ENCODE measurements around the gene FALEC.

Gene FALEC

GRCh38 chr1:150560011-150560438 lies 44.5 kb downstream of the FALEC start:
- H3K4me3 ChIP-seq (ENCODE audit: low read depth, low read length) = no peak overlapping the region
- TF ChIP-seq, protein P1, sequence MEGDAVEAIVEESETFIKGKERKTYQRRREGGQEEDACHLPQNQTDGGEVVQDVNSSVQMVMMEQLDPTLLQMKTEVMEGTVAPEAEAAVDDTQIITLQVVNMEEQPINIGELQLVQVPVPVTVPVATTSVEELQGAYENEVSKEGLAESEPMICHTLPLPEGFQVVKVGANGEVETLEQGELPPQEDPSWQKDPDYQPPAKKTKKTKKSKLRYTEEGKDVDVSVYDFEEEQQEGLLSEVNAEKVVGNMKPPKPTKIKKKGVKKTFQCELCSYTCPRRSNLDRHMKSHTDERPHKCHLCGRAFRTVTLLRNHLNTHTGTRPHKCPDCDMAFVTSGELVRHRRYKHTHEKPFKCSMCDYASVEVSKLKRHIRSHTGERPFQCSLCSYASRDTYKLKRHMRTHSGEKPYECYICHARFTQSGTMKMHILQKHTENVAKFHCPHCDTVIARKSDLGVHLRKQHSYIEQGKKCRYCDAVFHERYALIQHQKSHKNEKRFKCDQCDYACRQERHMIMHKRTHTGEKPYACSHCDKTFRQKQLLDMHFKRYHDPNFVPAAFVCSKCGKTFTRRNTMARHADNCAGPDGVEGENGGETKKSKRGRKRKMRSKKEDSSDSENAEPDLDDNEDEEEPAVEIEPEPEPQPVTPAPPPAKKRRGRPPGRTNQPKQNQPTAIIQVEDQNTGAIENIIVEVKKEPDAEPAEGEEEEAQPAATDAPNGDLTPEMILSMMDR (IDR thresholded peaks at IDR 0.05; ENCODE audit: borderline replicate concordance, insufficient read depth, low read depth, low read length) = peak; percentile 95

DNA sequence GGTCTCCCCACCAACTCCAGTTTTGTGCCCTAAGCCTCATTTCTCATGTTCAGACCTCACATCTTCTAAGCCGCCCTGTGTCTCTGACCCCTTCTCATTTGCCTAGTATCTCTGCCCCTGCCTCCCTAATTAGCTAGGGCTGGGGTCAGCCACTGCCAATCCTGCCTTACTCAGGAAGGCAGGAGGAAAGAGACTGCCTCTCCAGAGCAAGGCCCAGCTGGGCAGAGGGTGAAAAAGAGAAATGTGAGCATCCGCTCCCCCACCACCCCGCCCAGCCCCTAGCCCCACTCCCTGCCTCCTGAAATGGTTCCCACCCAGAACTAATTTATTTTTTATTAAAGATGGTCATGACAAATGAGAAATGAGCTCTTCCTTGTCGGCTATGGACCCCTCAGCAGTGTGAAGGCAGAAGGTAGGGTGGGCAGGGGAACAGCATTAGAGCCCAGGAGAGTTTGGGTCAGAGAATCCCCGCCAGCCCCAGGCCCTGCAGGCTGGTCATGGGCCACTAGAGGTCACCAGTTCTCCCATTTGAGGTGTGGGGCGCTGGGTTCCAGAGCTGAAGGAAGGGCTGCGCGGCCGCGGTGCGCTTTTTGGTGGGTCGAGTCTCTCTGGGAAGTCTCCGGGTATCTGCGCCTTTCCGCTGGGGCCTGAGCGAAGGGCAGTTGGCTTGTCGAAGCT lies 45.2 kb downstream of the FALEC start:
- TF ChIP-seq, protein P1 (IDR thresholded peaks at IDR 0.05; ENCODE audit: borderline replicate concordance, insufficient read depth, low read depth, low read length) = peak; percentile 93
- H3K4me3 ChIP-seq (ENCODE audit: low read depth, low read length) = peak overlapping the region; percentile 62

GRCh38 chr1:150561254-150561973 lies 45.9 kb downstream of the FALEC start:
- peak overlapping the region; percentile 62 for H3K4me3 ChIP-seq (ENCODE audit: low read depth, low read length)
- TF ChIP-seq, protein P1 (IDR thresholded peaks at IDR 0.05; ENCODE audit: borderline replicate concordance, insufficient read depth, low read depth, low read length) = no peak

DNA sequence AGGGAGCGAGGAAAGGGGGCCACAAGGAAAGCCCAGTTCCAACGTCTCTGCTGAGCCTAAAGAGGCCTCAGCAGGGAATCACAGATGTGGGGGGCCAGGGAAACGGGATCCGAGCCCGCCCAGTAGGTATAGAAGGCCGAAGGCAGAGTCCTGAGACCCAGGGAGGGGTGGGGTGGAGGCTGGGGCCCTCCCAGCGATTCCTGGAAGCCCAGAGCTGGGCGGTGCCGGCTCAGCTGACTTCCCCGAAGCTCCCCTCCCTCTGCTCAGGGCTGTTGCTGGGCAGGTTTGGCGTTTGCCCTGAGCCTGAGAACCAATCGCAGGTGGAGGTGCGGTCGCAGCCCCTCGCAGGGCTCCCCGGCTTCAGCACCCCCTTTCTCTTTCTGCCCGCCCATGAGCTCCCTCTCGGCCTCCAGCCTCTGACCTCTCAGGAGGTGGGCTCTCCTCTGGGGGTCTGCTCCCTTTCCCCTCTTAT lies 46.5 kb downstream of the FALEC start:
- TF ChIP-seq, protein P1 (IDR thresholded peaks at IDR 0.05; ENCODE audit: borderline replicate concordance, insufficient read depth, low read depth, low read length) = no peak

DNA sequence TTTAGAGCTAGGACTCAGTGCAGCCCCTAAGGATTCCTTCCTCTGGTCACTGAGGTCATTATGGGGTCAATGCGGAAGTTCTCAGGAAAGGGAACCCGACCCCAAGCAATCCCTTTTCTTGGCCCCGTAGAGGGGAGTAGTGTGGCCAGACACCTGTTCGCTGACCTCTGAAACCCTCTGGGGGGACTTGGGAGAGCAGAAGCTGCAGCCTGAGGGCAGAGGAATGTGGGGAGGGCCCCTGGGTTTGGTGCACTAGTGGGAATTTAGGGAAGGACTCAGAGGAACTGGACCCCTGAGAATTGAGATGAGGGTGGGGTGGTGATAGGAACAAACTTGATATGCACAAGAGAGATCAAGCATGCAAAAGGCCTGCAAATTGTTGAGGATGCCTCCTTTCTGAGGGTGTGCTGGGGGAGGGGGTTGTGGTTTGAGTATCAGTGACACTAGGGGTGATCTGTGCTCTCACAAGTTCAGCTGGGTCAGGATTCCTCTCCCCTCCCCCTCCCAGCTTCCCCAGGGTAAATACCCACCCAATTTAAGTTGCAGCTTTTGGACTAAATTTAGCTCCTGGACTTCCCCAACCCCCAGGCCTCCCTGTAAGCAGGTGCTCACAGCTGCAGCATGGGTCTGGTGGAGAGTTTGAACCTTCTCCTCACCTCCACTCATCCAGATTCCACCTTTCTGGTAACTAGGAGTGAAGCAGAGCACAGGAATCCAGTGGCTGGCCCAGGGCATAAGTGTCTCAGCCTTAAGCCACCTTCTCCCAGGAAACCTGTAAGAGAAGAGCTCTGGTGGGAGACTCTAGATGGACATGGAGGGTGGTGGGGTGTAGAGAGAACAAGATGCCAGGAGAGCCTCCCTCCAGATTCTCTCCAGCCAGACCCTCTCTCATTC lies 47.1 kb downstream of the FALEC start:
- H3K4me3 ChIP-seq (ENCODE audit: low read depth, low read length) = peak overlapping the region; percentile 62
- TF ChIP-seq, protein P1 (IDR thresholded peaks at IDR 0.05; ENCODE audit: borderline replicate concordance, insufficient read depth, low read depth, low read length) = no peak

More for the DNA sequence above, 46.5 kb downstream of the FALEC start:
- H3K4me3 ChIP-seq (ENCODE audit: low read depth, low read length) = peak overlapping the region; percentile 62

- peak overlapping the region; percentile 40 for H3K4me3 ChIP-seq (ENCODE audit: low read depth, low read length)
- TF ChIP-seq, protein P1 (IDR thresholded peaks at IDR 0.05; ENCODE audit: borderline replicate concordance, insufficient read depth, low read depth, low read length) = no peak
Observed at GRCh38 chr1:150563340-150564038, 47.9 kb downstream of the FALEC start.
